Limb (tissue), 2 donors: ENCODE results near the gene ENOSF1.
"Not testable (repeated sequence)": the region's sequence is repeated elsewhere in the genome, so short reads cannot be mapped to it uniquely, and the experiment has no call there.

Experiments
- DNase-seq, 2 donors: peaks; one replicate each; pipeline ENCODE4 v3.0.0-alpha.2; 2016; ENCODE audit errors: extremely low spot score in 2 of 2

The ENOSF1 gene

GRCh38 chr18:708096-708495, 4.3 kb downstream of the ENOSF1 start:
- no peak for DNase-seq

DNA sequence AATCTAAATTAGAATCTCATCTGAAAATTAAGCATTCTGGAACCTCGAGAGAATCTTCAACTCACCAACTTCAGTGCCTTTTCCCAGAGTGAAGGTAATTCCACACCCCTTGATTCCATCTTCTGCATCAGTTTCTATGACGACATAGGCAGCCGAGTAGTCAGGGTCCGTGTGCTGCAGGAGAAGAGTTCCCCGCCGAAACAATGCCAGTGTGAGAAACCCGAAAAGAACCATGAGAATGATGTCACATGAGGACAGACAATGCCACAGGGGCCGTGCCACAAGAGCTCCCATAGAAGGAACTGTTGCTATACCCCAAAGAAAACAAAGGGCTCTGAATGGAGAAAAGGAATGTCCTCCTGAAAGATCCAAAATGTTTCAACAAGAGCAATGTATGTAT, 6.0 kb downstream of the ENOSF1 start:
- DNase-seq, result no peak

- DNase-seq, result no peak
Measured at GRCh38 chr18:703213-703967, 9.0 kb downstream of the ENOSF1 start.

DNA sequence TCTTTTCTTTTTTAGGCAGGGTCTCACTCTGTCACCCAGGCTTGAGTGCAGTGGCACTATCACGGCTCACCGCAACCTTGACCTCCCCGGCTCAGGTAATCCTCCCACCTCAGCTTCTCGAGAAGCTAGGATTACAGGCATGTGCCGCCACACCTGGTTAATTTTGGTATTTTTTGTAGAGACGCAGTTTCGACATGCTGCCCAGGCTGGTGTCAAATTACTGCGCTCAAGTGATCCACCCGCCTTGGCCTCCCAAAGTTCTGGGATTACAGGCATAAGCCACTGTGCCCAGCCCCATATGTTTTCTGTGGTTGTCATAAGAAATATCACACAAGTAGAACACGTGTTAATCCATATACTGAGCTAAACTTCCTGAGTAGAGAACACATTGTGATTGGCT, 14.6 kb downstream of the ENOSF1 start:
- DNase-seq, result no peak

GRCh38 chr18:697012-697411, 15.4 kb downstream of the ENOSF1 start:
- DNase-seq, result no peak

DNA sequence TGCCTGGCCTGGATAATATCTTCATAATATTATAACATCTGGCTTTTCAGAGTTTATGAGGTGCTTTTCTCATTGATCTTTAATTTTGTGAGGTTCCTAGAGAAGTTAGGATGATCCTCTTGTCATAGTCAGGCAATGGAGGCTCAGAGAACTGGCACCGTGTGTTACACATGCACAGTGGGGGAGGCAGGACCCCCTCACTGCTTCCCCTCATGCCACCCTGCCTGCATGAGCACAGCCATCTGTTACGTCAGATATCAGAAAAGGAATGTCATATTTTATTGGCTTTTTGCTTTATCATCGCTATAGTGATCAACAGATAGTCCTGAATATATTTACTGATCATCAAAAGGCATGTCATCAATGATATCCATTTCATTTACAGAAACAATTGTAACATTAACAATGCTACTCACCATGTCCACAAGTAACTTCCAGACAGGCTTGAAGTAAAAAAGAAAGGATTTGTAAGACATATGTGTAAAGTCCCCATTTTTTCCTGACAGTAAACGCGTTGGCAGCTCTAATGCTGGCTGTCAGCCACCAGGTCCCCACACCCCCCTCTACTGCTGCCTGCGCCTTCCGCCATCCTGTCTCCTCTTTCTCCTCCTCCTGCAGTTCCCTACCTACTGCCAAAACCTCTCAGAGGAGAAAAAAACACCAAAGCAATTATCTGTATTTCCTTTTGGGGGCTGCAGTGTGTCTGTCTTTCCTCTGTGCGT, 18.8 kb downstream of the ENOSF1 start:
- DNase-seq, result no peak

DNA sequence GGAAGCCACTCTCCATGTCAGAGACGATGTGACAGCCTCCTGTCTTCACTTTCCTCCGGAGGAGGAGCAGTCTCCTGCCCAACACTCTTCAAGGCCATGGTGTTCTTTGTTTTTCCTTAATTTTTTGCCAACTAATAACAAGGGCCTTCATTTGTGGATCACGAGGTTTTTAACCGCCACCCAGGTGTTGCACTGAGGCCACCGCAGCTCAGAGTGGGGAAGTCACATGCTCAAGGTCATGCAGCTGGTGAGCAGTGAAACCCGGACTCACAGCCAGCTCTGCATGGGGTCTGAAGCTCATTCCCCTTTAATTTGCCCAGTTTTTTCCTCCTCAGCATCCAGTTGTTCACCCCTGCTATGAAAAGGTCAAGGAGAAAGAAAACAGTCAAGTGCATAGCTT, 19.6 kb downstream of the ENOSF1 start:
- DNase-seq, result no peak

- no peak for DNase-seq
Measured at GRCh38 chr18:688323-688722, 24.1 kb downstream of the ENOSF1 start.

GRCh38 chr18:686339-687111, 25.9 kb downstream of the ENOSF1 start:
- DNase-seq, result no peak

- DNase-seq, result no peak
Measured at GRCh38 chr18:685438-685837, 27.0 kb downstream of the ENOSF1 start.

GRCh38 chr18:683531-683930, 28.9 kb downstream of the ENOSF1 start:
- DNase-seq, result no peak

GRCh38 chr18:682833-683232, 29.6 kb downstream of the ENOSF1 start:
- no peak for DNase-seq

- DNase-seq, result not testable (repeated sequence)
Measured at GRCh38 chr18:682416-682815, 30.0 kb downstream of the ENOSF1 start.

GRCh38 chr18:681985-682384, 30.4 kb downstream of the ENOSF1 start:
- DNase-seq, result no peak

- no peak for DNase-seq
Measured at GRCh38 chr18:680392-680791, 32.0 kb downstream of the ENOSF1 start.

GRCh38 chr18:679516-679915, 32.9 kb downstream of the ENOSF1 start:
- DNase-seq, result no peak

DNA sequence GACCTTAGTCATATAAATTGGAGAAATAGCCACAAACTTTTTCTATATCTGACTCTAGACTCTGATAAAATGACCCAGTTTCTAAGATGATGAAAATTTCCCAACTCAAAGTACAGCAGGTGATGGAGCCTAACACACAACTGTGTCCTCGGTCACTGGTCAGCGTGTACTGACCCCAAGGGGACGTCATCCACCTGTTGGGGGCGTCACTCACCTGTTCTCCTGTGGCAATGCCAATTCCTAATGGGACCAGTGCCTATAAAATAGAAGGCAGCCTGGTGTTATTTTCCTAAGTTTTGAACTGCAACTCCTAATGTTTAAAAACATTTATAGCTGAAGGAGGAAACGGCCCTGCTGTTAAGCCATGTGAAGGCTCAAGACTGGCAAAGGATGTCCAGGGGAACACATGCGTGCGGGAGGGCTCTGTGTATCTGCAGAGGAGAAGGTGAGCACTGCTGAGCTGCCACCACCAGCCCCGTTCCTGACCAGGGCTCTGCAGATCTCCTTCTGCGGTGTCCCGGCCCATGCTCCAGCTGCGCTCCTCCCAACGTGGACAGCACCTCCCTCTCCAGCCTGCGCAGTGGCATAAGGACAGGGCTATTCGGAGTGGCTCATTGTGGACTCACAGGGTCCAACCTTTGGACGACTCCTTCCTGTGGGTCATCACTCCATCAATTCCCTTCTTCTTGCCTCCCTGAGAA, 33.8 kb downstream of the ENOSF1 start:
- no peak for DNase-seq

DNA sequence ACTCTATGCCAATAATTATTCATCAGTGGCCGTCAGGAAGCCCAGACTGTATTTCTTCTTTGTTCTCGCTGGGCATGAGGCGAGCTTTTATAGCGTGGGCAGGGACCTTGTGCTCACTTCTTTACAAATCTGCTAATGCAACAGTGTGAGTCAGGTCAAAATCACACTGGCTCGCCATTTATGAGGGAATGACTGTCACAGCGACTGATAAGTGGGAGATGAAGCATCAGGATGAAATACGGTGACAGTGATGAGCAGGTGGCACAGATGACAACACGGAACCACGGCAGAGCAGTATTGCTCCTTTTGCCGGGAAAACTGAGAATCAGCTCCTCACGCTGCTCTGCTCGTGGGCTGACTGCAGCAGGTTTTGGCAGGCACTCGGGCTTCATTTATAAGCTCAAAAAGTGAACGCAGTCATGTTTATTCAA, 34.5 kb downstream of the ENOSF1 start:
- no peak for DNase-seq

DNA sequence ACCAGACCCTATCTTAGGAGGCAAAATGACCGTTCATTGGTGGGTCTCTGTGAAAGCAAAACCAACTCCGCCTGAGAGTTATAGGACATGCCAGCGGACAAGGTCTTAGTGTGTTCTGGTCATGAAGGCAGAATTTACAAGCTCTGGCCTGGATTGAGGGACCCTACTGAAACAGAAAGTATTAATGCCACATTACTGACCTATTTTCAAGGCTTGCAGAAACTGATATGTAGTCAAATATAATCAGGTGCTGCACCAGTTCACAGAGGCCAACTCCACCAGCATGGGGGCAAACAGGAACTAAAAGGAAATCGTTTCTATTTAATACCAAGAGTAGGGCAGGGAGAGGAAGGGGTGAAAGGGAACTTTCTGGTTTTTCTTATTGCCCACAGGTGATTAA, 35.3 kb downstream of the ENOSF1 start:
- no peak for DNase-seq

- DNase-seq, result no peak
Measured at GRCh38 chr18:676736-677135, 35.7 kb downstream of the ENOSF1 start.

DNA sequence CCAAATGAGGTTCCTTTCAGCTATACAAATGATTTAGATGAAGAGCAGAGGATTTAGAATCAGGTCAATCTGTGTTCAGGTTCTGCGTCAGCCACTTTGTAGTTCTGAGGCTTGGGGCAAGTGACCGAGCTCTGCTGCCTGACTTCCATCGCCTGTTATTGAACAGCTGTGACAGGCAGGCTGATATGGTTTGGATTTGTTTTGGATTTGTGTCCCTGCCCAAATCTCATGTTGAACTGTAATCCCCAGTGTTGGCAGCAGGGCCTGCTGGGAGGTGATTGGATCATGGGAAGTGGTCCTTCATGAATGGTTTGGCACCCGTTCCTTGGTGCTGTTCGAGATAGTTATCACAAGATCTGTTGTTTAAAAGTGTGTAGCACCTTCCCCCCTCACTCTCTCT, 36.4 kb downstream of the ENOSF1 start:
- no peak for DNase-seq

DNA sequence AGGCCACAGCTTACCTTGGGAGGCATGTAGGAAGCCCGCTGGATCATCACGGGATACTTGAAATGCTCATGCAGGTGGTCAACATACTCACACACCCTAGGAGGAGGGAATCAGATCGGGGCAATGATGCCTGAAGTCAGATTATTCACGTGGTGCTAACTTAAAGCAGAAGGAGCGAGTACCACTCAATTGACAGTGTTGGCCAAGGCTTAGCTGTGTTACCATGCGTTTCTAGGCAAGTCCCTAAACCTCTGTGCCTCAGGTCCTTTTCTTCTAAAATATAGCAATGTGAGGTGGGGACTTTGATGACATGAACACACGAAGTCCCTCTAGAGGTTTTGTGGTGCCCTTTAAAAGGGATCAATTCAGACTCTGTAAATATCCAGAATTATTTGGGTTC, 37.1 kb downstream of the ENOSF1 start:
- DNase-seq, result no peak
